GM18505 (cell line): ENCODE measurements around the gene MPV17.
"Not testable (repeated sequence)": the region's sequence is repeated elsewhere in the genome, so short reads cannot be mapped to it uniquely, and the experiment has no call there.

ENCODE experiments used
- ATAC-seq: cut with Tn5 transposase; IDR thresholded peaks from one replicate; pipeline ENCODE4 v1.9.1; 2021; ENCODE audit not compliant: unreplicated experiment
- POLR2A ChIP-seq: IDR thresholded peaks from 4 replicates; pipeline ENCODE4 v1.6.1; 2011; ENCODE audit warnings: borderline replicate concordance; ENCODE audit not compliant: insufficient read depth, insufficient read length; ENCODE audit errors: extremely low read depth

Gene MPV17

GRCh38 chr2:27313882-27314645 is 8.8 kb downstream of the MPV17 start:
- ATAC-seq: no peak
- TF ChIP-seq POLR2A: no peak

DNA sequence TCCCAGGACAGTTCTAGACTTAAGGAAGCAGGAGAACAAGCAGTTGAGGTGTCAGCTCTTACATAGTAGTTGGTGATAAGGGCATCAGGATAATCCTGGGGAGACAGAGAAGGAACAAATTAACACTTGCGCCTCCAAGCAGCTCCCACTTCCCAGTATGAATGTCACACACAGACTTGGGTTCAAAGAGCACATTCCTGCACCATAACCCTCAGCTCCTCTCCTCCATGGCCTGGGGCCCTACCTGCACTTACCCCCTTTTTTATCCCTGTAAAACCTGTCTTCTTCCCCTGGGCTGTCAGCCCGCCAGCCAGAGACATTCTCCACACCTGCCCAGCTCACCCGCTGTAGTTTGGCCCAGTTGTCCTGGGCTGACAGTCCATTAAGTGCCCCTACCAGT is 10.7 kb downstream of the MPV17 start:
- no peak for ATAC-seq
- TF ChIP-seq POLR2A: no peak

- no peak for ATAC-seq
- TF ChIP-seq POLR2A: no peak
Measured at GRCh38 chr2:27309651-27310050, 13.2 kb downstream of the MPV17 start.

DNA sequence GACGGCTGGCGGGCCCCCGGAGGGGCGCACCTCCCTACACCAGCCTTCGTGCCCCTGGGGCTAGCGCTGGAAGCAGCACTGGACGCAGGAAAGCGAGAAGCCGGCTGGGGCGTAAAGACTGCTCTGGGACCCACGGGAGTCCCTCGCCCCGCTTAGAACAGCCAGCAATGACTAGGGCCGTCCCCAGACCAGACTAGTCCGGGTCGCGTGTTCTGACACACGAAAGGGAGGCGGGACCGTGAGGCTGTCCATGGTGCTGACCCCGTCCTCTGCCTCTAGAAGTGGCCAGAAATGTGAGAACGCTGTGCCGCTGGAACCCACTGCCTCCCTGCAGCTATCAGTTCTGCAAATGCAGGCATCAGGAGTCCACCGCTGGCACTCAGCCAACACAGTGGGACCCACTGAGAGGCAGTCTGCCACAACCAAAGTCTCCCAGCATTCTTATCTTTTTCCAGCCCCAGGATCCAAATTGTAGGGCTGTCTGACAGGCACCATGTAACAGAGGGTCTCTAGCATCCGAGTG is 14.5 kb downstream of the MPV17 start, which contains the start of gene UCN:
UCN (minus strand) TSS at position 87 of the 523 bp plus-strand sequence. CDS start 550 bp downstream, outside the sequence.
- no peak for TF ChIP-seq POLR2A
- no peak for ATAC-seq

GRCh38 chr2:27307545-27308358 is 15.1 kb downstream of the MPV17 start:
- TF ChIP-seq POLR2A: no peak
- no peak for ATAC-seq

DNA sequence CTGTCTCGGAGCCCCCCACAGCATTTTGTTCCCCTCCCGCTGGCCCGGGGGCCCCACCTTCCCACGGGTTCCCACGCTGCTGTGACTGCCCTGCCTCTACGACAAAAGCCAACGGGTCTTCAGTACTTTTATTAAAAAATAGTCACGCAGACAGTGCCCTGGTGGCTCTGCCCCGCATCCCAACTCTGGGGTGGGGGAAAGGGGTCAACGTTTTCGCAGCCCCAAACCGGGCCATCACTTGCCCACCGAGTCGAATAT is 15.7 kb downstream of the MPV17 start:
- ATAC-seq: no peak
- TF ChIP-seq POLR2A: no peak

DNA sequence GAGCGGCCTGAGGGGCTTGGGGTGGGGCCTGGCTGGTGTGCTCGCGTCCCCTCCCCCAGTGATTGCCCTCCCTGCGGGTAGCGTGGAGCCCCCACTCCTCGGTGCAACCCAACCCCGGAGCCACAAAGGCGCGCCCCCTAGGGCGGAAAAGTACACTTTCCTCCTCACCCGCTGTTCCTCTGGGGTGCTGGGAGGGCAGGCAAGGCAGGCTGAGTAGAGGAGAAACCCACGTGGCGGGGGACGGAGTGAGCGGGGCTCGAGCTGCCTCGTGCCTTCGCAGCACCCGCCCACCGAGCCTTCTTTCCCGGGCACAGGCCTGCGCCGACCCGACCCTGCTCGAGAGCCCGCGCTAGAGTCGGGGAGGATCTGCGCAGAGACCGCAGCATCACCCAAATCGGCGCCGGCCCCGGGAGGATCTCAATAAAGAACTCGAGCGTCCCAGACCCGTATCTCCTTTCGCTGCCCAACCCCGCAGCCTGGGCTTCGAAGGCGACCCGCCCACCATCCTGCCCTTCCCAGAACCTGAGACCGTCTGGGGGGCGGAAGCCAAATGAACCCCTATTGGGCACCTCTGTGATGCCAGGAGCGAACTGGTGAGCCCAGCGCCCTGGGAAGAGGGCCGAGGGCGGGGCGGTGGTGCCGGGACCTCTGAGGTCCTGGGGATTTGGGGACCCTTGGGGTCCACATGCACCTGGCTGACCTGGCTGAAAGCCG is 16.2 kb downstream of the MPV17 start:
- no peak for ATAC-seq
- no peak for TF ChIP-seq POLR2A

DNA sequence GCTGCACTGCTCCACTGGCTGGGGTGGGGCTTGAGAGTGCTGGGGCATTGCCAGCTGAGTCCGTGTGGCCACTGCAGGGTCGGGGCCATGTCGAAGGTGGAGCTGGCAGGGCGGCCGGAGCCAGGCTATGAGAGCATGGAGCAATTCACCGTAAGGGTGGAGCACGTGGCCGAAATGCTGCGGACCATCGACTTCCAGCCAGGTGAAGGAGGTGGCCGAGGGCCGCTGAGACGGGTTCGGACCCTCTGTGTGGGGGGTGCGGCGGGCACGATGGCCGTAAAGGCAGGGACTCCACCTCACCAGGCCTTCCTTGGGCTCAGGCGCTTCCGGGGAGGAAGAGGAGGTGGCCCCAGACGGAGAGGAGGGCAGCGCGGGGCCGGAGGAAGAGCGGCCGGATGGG is 16.8 kb downstream of the MPV17 start:
- no peak for TF ChIP-seq POLR2A
- no peak for ATAC-seq

DNA sequence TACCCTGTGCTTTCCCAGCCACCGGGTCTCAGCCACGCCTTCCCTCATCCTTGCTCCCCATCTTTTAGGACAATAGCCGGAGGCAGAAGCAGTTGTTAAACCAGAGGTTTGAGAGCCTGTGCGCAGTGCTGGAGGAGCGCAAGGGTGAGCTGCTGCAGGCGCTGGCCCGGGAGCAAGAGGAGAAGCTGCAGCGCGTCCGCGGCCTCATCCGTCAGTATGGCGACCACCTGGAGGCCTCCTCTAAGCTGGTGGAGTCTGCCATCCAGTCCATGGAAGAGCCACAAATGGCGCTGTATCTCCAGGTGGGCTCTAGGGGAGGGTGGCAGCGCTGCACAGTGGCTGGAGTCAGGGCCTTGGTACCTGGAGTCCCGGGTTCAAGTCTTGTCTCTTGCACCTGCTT is 17.4 kb downstream of the MPV17 start:
- no peak for TF ChIP-seq POLR2A
- no peak for ATAC-seq

- no peak for ATAC-seq
- no peak for TF ChIP-seq POLR2A
Measured at GRCh38 chr2:27304488-27305240, 18.2 kb downstream of the MPV17 start.

DNA sequence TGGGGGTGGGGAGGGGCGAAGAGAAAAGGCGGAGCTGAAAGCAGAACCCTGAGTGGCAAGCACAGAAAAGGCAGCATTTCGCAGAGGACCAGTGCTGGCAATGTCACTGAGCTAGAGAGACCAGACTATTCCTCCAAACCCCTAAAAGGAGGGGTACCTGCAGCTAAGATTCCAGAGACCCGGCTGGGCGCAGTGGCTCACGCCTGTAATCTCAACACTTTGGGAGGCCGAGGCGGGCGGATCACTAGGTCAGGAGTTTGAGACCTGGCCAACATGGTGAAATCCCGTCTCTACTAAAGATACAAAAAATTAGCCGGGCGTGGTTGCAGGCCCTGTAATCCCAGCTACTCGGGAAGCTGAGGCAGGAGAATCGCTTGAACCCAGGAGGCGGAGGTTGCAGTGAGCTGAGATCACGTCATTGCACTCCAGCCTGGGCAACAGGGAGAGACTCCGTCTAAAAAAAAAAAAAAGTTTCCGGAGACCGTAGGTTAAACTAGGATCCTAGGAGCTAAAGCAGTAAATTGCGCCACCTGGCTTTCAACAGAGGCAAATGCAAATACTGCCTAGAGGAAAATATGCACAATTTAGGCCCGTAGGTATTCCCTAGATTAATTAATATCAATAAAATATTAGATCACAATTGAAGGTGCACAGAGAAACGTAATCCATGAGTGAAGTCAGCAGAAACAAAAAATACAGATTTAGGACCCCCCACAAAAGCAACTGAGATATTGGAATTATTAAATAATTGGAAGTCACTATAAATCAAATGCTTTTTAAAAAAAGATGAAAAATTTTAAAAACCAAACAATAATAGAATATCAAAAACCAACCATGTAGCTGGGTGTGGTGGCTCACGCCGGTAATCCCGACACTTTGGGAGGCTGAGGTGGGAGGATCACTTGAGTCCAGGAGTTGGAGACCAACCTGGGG is 19.5 kb downstream of the MPV17 start:
- no peak for TF ChIP-seq POLR2A
- no peak for ATAC-seq

- ATAC-seq: not testable (repeated sequence)
Measured at GRCh38 chr2:27300606-27301005, 22.3 kb downstream of the MPV17 start.
